Measurements from ENCODE around the gene AMY2A.
"Not testable (repeated sequence)": the region's sequence is repeated elsewhere in the genome, so short reads cannot be mapped to it uniquely, and the experiment has no call there.

DNA sequence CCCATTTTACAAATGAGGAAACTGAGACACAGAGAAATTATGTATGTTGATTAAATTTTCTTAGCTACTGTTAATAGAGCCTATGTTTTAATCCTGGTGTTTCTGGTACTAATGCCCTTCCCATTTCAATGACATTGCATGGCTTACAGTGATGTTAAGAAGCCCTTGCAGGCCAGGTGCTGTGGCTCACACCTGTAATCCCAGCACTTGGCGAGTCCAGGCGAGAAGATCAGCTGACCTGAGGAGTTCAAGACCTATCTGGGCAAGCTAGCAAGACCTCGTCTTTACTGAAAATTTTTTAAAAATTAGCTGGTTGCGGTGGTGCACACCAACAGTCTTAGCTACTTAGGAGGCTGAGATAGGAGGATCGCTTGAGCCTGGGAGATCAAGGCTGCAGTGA is 40.4 kb upstream of the AMY2A start:
- TF ChIP-seq, protein P1, sequence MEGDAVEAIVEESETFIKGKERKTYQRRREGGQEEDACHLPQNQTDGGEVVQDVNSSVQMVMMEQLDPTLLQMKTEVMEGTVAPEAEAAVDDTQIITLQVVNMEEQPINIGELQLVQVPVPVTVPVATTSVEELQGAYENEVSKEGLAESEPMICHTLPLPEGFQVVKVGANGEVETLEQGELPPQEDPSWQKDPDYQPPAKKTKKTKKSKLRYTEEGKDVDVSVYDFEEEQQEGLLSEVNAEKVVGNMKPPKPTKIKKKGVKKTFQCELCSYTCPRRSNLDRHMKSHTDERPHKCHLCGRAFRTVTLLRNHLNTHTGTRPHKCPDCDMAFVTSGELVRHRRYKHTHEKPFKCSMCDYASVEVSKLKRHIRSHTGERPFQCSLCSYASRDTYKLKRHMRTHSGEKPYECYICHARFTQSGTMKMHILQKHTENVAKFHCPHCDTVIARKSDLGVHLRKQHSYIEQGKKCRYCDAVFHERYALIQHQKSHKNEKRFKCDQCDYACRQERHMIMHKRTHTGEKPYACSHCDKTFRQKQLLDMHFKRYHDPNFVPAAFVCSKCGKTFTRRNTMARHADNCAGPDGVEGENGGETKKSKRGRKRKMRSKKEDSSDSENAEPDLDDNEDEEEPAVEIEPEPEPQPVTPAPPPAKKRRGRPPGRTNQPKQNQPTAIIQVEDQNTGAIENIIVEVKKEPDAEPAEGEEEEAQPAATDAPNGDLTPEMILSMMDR (IDR thresholded peaks at IDR 0.05; ENCODE audit: control extremely low read depth in 1 of 3, insufficient read depth in 1 of 3, low read depth in 1 of 3, low read length in 3 of 3): not testable (repeated sequence)
- TF ChIP-seq SUZ12 (IDR thresholded peaks at IDR 0.05; ENCODE audit: low read length); EZH2 (IDR thresholded peaks at IDR 0.05; ENCODE audit: low read depth, low read length, severe bottlenecking); CEBPB (IDR thresholded peaks at IDR 0.05; ENCODE audit: low read depth, low read length); RNF2 (IDR thresholded peaks at IDR 0.05; ENCODE audit: borderline replicate concordance, low read depth, low read length, missing control alignments, poor library complexity, severe bottlenecking); ATF3 (IDR thresholded peaks at IDR 0.05; ENCODE audit: insufficient read depth, low read depth, low read length); EP300 (IDR thresholded peaks at IDR 0.05; ENCODE audit: borderline replicate concordance in 1 of 2, low read depth in 2 of 2, low read length in 2 of 2); TAF1 (IDR thresholded peaks at IDR 0.05; ENCODE audit: low read depth, low read length); NRF1 (IDR thresholded peaks at IDR 0.05; ENCODE audit: low read depth, low read length); POLR2AphosphoS5 (IDR thresholded peaks at IDR 0.05; ENCODE audit: low read depth, low read length); YY1 (IDR thresholded peaks at IDR 0.05; ENCODE audit: low read depth, low read length): not testable (repeated sequence)
- TF ChIP-seq, protein P2, sequence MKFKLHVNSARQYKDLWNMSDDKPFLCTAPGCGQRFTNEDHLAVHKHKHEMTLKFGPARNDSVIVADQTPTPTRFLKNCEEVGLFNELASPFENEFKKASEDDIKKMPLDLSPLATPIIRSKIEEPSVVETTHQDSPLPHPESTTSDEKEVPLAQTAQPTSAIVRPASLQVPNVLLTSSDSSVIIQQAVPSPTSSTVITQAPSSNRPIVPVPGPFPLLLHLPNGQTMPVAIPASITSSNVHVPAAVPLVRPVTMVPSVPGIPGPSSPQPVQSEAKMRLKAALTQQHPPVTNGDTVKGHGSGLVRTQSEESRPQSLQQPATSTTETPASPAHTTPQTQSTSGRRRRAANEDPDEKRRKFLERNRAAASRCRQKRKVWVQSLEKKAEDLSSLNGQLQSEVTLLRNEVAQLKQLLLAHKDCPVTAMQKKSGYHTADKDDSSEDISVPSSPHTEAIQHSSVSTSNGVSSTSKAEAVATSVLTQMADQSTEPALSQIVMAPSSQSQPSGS (IDR thresholded peaks at IDR 0.05; ENCODE audit: low read length): not testable (repeated sequence)
- TF ChIP-seq, protein P3, sequence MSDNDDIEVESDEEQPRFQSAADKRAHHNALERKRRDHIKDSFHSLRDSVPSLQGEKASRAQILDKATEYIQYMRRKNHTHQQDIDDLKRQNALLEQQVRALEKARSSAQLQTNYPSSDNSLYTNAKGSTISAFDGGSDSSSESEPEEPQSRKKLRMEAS (IDR thresholded peaks at IDR 0.05): not testable (repeated sequence)

All from H1 (cell line).